Measurements from ENCODE around the gene EIF2AK2.

Gene EIF2AK2

GRCh38 chr2:37154785-37155184, 2.0 kb downstream of the EIF2AK2 start:
- H3F3A ChIP-seq (ENCODE audit: insufficient read depth, low read length), result no peaks in the 10 kb centered on the region
- H3K9me3 ChIP-seq (replicated peaks; ENCODE audit: insufficient read depth, low read length), result no peaks in the 10 kb centered on the region
- no peak overlapping the region for H3K9ac ChIP-seq (ENCODE audit: low read length)
- H3K27me3 ChIP-seq (replicated peaks; ENCODE audit: insufficient read depth, low read length), result no peaks in the 10 kb centered on the region
- no peak overlapping the region for H3K27ac ChIP-seq (ENCODE audit: low read length)
- no peak overlapping the region for H3K4me3 ChIP-seq (ENCODE audit: low read length)
- no peaks in the 10 kb centered on the region for H3K36me3 ChIP-seq (replicated peaks; ENCODE audit: insufficient read depth, low read length)
- TF ChIP-seq EZH2 (optimal IDR thresholded peaks at IDR 0.05; ENCODE audit: low read depth, low read length), result no peak
- TF ChIP-seq EZH2phosphoT487 (IDR thresholded peaks at IDR 0.05; ENCODE audit: low read length), result no peak
- TF ChIP-seq CTCF (IDR thresholded peaks at IDR 0.05; ENCODE audit: low read length), result no peak
- H2AFZ ChIP-seq (ENCODE audit: low read length), result no peak overlapping the region
- H3K79me2 ChIP-seq (ENCODE audit: low read length), result peaks cover 68% of the 10 kb centered on the region
- no peaks in the 10 kb centered on the region for H4K20me1 ChIP-seq (ENCODE audit: insufficient read depth, low read length)
- no peak for DNase-seq
- peaks cover 3% of the 10 kb centered on the region; the same call in 1 of the 2 replicates for H3K4me1 ChIP-seq (ENCODE audit: low read length)
- no peak overlapping the region for H3K4me2 ChIP-seq (ENCODE audit: low read depth, low read length)
- H3K9me2 ChIP-seq (replicated peaks; ENCODE audit: insufficient read depth, low read length), result no peaks in the 10 kb centered on the region

GRCh38 chr2:37153224-37153623, 3.6 kb downstream of the EIF2AK2 start:
- H3K4me1 ChIP-seq (ENCODE audit: low read length), result peaks cover 3% of the 10 kb centered on the region; the same call in 1 of the 2 replicates
- peaks cover 2% of the 10 kb centered on the region; the same call in 1 of the 2 replicates for H3K36me3 ChIP-seq (replicated peaks; ENCODE audit: insufficient read depth, low read length)
- no peaks in the 10 kb centered on the region for H4K20me1 ChIP-seq (ENCODE audit: insufficient read depth, low read length)
- H3K9me2 ChIP-seq (replicated peaks; ENCODE audit: insufficient read depth, low read length), result no peaks in the 10 kb centered on the region
- no peak overlapping the region for H3K4me3 ChIP-seq (ENCODE audit: low read length)
- H2AFZ ChIP-seq (ENCODE audit: low read length), result no peak overlapping the region
- no peak for DNase-seq
- H3K4me2 ChIP-seq (ENCODE audit: low read depth, low read length), result no peak overlapping the region
- H3K27me3 ChIP-seq (replicated peaks; ENCODE audit: insufficient read depth, low read length), result no peaks in the 10 kb centered on the region
- no peaks in the 10 kb centered on the region for H3K9me3 ChIP-seq (replicated peaks; ENCODE audit: insufficient read depth, low read length)
- no peak overlapping the region for H3K9ac ChIP-seq (ENCODE audit: low read length)
- no peak overlapping the region for H3K27ac ChIP-seq (ENCODE audit: low read length)
- peaks cover 80% of the 10 kb centered on the region for H3K79me2 ChIP-seq (ENCODE audit: low read length)
- H3F3A ChIP-seq (ENCODE audit: insufficient read depth, low read length), result no peaks in the 10 kb centered on the region
- no peak for TF ChIP-seq CTCF (IDR thresholded peaks at IDR 0.05; ENCODE audit: low read length)
- no peak for TF ChIP-seq EZH2 (optimal IDR thresholded peaks at IDR 0.05; ENCODE audit: low read depth, low read length)
- no peak for TF ChIP-seq EZH2phosphoT487 (IDR thresholded peaks at IDR 0.05; ENCODE audit: low read length)

DNA sequence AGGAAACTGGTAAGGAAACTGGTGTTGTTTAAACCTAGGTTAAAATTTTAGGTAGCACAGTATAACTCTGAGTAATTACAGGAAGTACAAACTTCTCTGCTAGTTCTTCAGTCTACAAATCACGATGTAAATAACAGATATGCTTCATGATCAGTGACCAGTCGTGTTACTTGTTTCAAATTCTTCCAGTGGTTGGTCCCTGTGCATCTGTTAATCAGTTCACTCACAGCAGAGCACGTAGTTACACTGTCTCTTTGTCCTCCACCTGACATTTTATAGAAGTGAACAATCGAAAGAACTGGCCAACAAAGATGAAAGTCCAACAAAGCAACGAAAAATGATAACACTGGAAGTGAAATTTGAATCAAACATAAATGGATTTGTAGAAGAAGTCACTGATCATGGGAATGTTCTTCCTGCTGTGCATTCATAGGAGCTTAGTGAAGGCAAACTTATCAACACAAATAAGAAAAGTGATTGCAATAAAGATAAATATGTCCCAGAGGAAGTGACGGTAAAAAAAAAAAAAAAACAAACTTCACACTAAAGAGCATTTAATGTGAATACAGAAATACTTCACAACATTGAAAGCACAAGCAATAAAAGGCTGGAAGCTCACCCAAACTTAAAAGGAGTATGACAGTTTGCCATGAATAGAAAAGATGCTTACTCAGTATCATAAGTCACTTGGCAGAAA, 7.0 kb downstream of the EIF2AK2 start:
- Histone ChIP-seq H3K4me2 (ENCODE audit: low read depth, low read length) (no peak overlapping the region), H2AFZ (ENCODE audit: low read length) (no peak overlapping the region), H3K9me3 (replicated peaks; ENCODE audit: insufficient read depth, low read length) (no peaks in the 10 kb centered on the region), H3K27me3 (replicated peaks; ENCODE audit: insufficient read depth, low read length) (no peaks in the 10 kb centered on the region), H3K4me1 (ENCODE audit: low read length) (no peaks in the 10 kb centered on the region), H3K36me3 (replicated peaks; ENCODE audit: insufficient read depth, low read length) (peaks cover 12% of the 10 kb centered on the region), H3K9me2 (replicated peaks; ENCODE audit: insufficient read depth, low read length) (no peaks in the 10 kb centered on the region), H3F3A (ENCODE audit: insufficient read depth, low read length) (no peaks in the 10 kb centered on the region), H3K27ac (ENCODE audit: low read length) (no peak overlapping the region), H3K4me3 (ENCODE audit: low read length) (no peak overlapping the region), H3K9ac (ENCODE audit: low read length) (no peak overlapping the region), H4K20me1 (ENCODE audit: insufficient read depth, low read length) (no peaks in the 10 kb centered on the region), H3K79me2 (ENCODE audit: low read length) (peaks cover 58% of the 10 kb centered on the region)
- DNase-seq, result no peak
- TF ChIP-seq EZH2 (optimal IDR thresholded peaks at IDR 0.05; ENCODE audit: low read depth, low read length) (no peak), EZH2phosphoT487 (IDR thresholded peaks at IDR 0.05; ENCODE audit: low read length) (no peak), CTCF (IDR thresholded peaks at IDR 0.05; ENCODE audit: low read length) (no peak)

All from MM.1S (cell line).